ENCODE measurements around the gene SP4.

GRCh38 chr7:21427871-21428658, at the start of gene SP4:
- TF ChIP-seq CTCF (IDR thresholded peaks at IDR 0.05) (no peak), EZH2 (IDR thresholded peaks at IDR 0.05) (no peak)

Data from neural progenitor cell (in vitro differentiated cells).